Subcutaneous adipose tissue (tissue), 4 donors: ENCODE measurements around the gene LAMB1. TPM values are rescaled to one million over a fixed set of nuclear protein-coding genes. Genes with fewer than 3 reads are reported as not detected.

Experiments used
- total RNA-seq, 4 donors: library from RNA; depleted of rRNA; stranded (reverse); fragments of >200 nt; gene quantifications; one replicate each; pipeline ENCODE4 v1.1.0, GENCODE V29; 2016
- TF ChIP-seq, protein P1 (sequence below): fragments of 450-650 bp; IDR thresholded peaks from one replicate; pipeline ENCODE4 v1.5.1; 2016; ENCODE audit warnings: low read depth, mild to moderate bottlenecking, control low read depth, antibody characterized with exemption, moderate library complexity

The LAMB1 gene
- total RNA-seq, 4 donors from 2014 or later: 218 to 376 (median 309) TPM

DNA sequence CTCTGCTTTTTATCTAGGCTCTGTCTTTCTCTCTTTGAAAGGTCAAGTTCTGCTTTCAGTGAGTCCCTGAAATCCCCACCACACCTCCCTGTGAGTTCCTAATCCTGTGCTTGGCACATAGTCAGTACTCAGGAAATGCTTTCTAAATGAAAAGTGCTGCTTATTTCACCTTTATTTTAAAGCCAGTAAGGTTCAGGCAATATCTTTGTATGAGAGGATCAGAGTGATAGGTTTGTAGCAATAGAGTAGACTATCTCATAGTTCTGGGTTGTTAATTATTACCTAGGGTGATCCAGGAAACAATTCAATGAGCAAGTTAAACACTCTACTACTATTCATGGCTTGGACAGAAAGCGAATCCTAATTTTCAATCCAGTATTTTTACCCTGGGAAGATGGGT is 7.4 kb upstream of the LAMB1 start:
- TF ChIP-seq, protein P1, sequence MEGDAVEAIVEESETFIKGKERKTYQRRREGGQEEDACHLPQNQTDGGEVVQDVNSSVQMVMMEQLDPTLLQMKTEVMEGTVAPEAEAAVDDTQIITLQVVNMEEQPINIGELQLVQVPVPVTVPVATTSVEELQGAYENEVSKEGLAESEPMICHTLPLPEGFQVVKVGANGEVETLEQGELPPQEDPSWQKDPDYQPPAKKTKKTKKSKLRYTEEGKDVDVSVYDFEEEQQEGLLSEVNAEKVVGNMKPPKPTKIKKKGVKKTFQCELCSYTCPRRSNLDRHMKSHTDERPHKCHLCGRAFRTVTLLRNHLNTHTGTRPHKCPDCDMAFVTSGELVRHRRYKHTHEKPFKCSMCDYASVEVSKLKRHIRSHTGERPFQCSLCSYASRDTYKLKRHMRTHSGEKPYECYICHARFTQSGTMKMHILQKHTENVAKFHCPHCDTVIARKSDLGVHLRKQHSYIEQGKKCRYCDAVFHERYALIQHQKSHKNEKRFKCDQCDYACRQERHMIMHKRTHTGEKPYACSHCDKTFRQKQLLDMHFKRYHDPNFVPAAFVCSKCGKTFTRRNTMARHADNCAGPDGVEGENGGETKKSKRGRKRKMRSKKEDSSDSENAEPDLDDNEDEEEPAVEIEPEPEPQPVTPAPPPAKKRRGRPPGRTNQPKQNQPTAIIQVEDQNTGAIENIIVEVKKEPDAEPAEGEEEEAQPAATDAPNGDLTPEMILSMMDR: no peak

- TF ChIP-seq, protein P1: no peak
Measured at GRCh38 chr7:108009873-108010272, 6.9 kb upstream of the LAMB1 start.

DNA sequence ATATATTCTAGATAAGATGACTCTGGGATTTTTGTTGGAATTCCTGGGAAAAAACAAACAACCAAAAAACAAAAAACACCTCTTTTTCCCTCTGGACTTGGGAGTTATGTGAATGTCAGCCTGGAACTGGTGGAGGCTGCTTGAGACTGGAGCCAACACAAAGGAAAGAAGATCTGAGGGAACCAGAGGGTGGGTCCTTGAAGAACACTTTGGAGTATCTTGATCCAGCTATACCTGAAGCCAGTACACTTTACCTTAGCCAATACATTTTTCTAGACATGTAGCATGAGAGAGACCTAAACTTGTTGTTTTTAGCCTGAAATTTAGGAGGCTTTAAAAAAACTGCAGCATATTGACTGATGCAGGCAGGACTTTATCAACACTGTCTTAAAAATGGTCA is 5.9 kb upstream of the LAMB1 start:
- TF ChIP-seq, protein P1: no peak

- TF ChIP-seq, protein P1: no peak
Measured at GRCh38 chr7:108008240-108008639, 5.3 kb upstream of the LAMB1 start.

- TF ChIP-seq, protein P1: no peak
Measured at GRCh38 chr7:108007762-108008161, 4.8 kb upstream of the LAMB1 start.

- TF ChIP-seq, protein P1: no peak
Measured at GRCh38 chr7:108007261-108007660, 4.3 kb upstream of the LAMB1 start.

DNA sequence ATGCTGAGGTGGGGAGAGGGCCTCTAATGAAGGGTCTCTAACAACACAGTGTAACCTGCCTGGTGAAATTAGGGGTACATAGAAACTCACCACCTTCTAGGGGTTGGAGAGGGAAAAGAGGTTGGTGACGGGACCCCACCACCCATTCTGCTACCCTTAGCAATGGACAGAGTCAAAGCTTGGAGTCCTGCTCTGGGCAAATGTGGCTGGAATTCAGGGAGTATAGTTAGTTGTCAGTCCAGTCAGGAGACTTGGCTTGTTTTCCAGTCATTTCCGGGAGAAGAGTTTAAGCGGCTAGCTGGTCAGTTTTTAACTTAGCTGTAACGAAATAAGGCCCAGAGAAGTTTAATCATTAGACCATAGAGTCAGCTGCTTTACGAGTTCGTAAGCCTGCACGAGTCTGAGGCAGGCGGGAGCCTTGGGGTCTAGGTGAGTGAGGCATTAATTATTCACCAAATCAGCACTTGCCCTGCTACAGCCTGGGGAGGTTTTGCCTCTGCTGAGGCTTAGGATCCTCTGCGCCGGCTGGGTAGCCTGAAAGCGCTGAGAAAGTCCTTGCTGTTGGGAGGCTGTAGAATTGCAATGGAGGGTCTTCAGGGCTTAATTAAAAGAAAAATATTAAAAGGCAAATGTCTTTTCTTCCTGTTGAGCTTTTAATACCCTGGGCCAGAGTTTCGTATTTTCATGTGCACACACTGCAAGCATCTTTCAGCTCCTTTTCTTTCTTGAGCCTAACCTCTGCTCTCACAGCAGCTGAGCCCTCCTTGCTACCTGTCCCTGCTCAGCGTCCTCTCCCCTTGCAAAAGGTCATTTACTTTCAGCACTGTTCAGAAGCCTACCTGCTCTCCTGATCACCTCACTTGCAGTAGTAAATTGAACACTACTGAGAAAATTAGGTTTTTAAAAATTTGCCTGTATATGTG is 1.5 kb upstream of the LAMB1 start:
- TF ChIP-seq, protein P1: no peak
